SK-N-SH (cell line): ENCODE data around the gene IER3IP1. TPM values are rescaled to one million over a fixed set of nuclear protein-coding genes. Genes with fewer than 3 reads are reported as not detected.

Experiments
- CTCF ChIA-PET: fragments of 300-600, 350-600 bp; formaldehyde crosslinking; extraction: SDS; loops from one replicate; lab custom pipeline; 2021; lab: Yijun Ruan, JAX
- POLR2A ChIA-PET: fragments of 350-600 bp; sonication (Branson Sonifier 250); formaldehyde crosslinking; extraction: SDS; loops from one replicate; lab custom pipeline; 2020; ENCODE audit warnings: antibody characterized with exemption, inconsistent platforms; lab: Yijun Ruan, JAX
- DNase-seq: peaks from one replicate; pipeline ENCODE4 v3.0.0; 2012
- H2AFZ ChIP-seq: fragments of 200-600 bp; sonication (generic); 2 replicates; pipeline ENCODE4 v1.8.1; 2016; ENCODE audit warnings: antibody characterized with exemption, mild to moderate bottlenecking, low read depth
- H3F3A ChIP-seq: fragments of 200-600 bp; sonication (generic); replicated peaks from 2 replicates; pipeline ENCODE3; 2016; ENCODE audit warnings: antibody characterized with exemption, mild to moderate bottlenecking; ENCODE audit not compliant: insufficient read depth
- H3K27ac ChIP-seq, 2 experiments: fragments of 200-500 bp in 1 of 2; fragments of 200-600 bp in 1 of 2; sonication (Bioruptor generic) in 1 of 2; sonication (generic), shearing (Covaris generic) in 1 of 2; 2 replicates each; pipeline versions ENCODE4 v1.5.1 to v1.6.1; 2014 to 2016; ENCODE audit warnings: low read depth in 2 of 2, inconsistent platforms in 1 of 2, low read length in 1 of 2, mild to moderate bottlenecking in 1 of 2, mixed read lengths in 1 of 2
- H3K27me3 ChIP-seq: fragments of 200-600 bp; sonication (generic), shearing (Covaris generic); 2 replicates; pipeline ENCODE4 v1.6.1; 2016; ENCODE audit warnings: mixed run types; ENCODE audit not compliant: insufficient read depth
- H3K36me3 ChIP-seq, 2 experiments: fragments of 200-500 bp in 1 of 2; fragments of 200-600 bp in 1 of 2; sonication (Bioruptor generic) in 1 of 2; sonication (generic) in 1 of 2; replicated peaks in 1 of 2; 2 replicates each; pipeline versions ENCODE3 to v1.5.1; 2014 to 2016; ENCODE audit warnings: low read length in 1 of 2, mild to moderate bottlenecking in 1 of 2; ENCODE audit not compliant: insufficient read depth in 2 of 2, control insufficient read depth in 1 of 2
- H3K4me1 ChIP-seq, 2 experiments: fragments of 200-500 bp in 1 of 2; fragments of 200-600 bp in 1 of 2; sonication (Bioruptor generic) in 1 of 2; sonication (generic), shearing (Covaris generic) in 1 of 2; 2 replicates each; pipeline versions ENCODE4 v1.5.1 to v1.6.1; 2014 to 2016; ENCODE audit warnings: low read depth in 1 of 2, low read length in 1 of 2, mixed run types in 1 of 2; ENCODE audit not compliant: insufficient read depth in 2 of 2, control insufficient read depth in 1 of 2
- H3K4me2 ChIP-seq: fragments of 200-600 bp; sonication (generic), shearing (Covaris generic); 2 replicates; pipeline ENCODE4 v1.6.1; 2017; ENCODE audit warnings: mixed run types
- H3K4me3 ChIP-seq, 2 experiments: fragments of 200-500 bp in 1 of 2; fragments of 200-600 bp in 1 of 2; sonication (Bioruptor generic) in 1 of 2; sonication (generic), shearing (Covaris generic) in 1 of 2; 2 replicates each; pipeline versions ENCODE4 v1.5.1 to v1.8.1; 2014 to 2016; ENCODE audit warnings: low read depth in 2 of 2, inconsistent platforms in 1 of 2, low read length in 1 of 2, mild to moderate bottlenecking in 1 of 2, mixed read lengths in 1 of 2, moderate library complexity in 1 of 2
- H3K79me2 ChIP-seq: fragments of 200-600 bp; sonication (generic); 2 replicates; pipeline ENCODE4 v1.8.1; 2017; ENCODE audit warnings: mild to moderate bottlenecking; ENCODE audit not compliant: insufficient read depth
- H3K9ac ChIP-seq: fragments of 200-600 bp; sonication (generic); 2 replicates; pipeline ENCODE4 v1.6.1; 2017; ENCODE audit warnings: mixed run types
- H3K9me2 ChIP-seq: fragments of 200-600 bp; sonication (generic); 2 replicates; pipeline ENCODE4 v1.6.1; 2017; ENCODE audit warnings: mixed run types
- H3K9me3 ChIP-seq: fragments of 200-600 bp; sonication (generic); 2 replicates; pipeline ENCODE4 v1.6.1; 2017; ENCODE audit warnings: mixed run types, mild to moderate bottlenecking, moderate library complexity
- H4K20me1 ChIP-seq: fragments of 200-600 bp; sonication (generic); 2 replicates; pipeline ENCODE4 v1.6.1; 2017; ENCODE audit warnings: mild to moderate bottlenecking, mixed run types; ENCODE audit not compliant: insufficient read depth
- ELF1 ChIP-seq: IDR thresholded peaks from 2 replicates; pipeline ENCODE4 v1.4.0; 2012
- EP300 ChIP-seq, 2 experiments: IDR thresholded peaks; 2 replicates each; pipeline versions ENCODE4 v1.4.0 to v1.6.1; 2012; ENCODE audit warnings: borderline replicate concordance in 1 of 2, low read depth in 1 of 2, low read length in 1 of 2
- EZH2phosphoT487 ChIP-seq: fragments of 200-600 bp; sonication (generic); IDR thresholded peaks from 2 replicates; pipeline ENCODE4 v1.6.1; 2017; ENCODE audit warnings: low read depth, mixed run types, mild to moderate bottlenecking, antibody characterized with exemption, moderate library complexity, borderline replicate concordance
- FOSL2 ChIP-seq: IDR thresholded peaks from 2 replicates; pipeline ENCODE4 v1.4.0; 2012; ENCODE audit warnings: low read depth, mild to moderate bottlenecking, moderate library complexity, borderline replicate concordance
- FOXJ3 ChIP-seq: sonication (generic); formaldehyde crosslinking; IDR thresholded peaks from 2 replicates; pipeline ENCODE4 v1.5.1; 2020; ENCODE audit warnings: mild to moderate bottlenecking, missing genetic modification reagents
- FOXM1 ChIP-seq: IDR thresholded peaks from 2 replicates; pipeline ENCODE4 v1.4.0; 2012; ENCODE audit warnings: low read depth, mild to moderate bottlenecking
- GABPA ChIP-seq: IDR thresholded peaks from 2 replicates; pipeline ENCODE4 v1.4.0; 2012; ENCODE audit warnings: low read depth, mild to moderate bottlenecking
- MEF2A ChIP-seq: IDR thresholded peaks from 2 replicates; pipeline ENCODE4 v1.4.0; 2012; ENCODE audit warnings: low read depth, borderline replicate concordance
- MXI1 ChIP-seq: IDR thresholded peaks from 2 replicates; pipeline ENCODE4 v1.6.1; 2012; ENCODE audit warnings: mild to moderate bottlenecking, low read depth, low read length, improper control_type of control experiment
- NRF1 ChIP-seq: IDR thresholded peaks from 2 replicates; pipeline ENCODE4 v1.6.1; 2012; ENCODE audit warnings: low read depth, mild to moderate bottlenecking, low read length
- POLR2AphosphoS5 ChIP-seq: IDR thresholded peaks from 2 replicates; pipeline ENCODE4 v1.6.1; 2012; ENCODE audit warnings: low read depth, low read length
- RAD21 ChIP-seq: IDR thresholded peaks from 2 replicates; pipeline ENCODE4 v1.6.1; 2012; ENCODE audit warnings: mild to moderate bottlenecking, low read length
- RCOR1 ChIP-seq: fragments of 150-350 bp; IDR thresholded peaks from 2 replicates; pipeline ENCODE4 v1.6.1; 2017; ENCODE audit warnings: antibody characterized with exemption, low read length
- TCF12 ChIP-seq: IDR thresholded peaks from 2 replicates; pipeline ENCODE4 v1.4.0; 2012
- TEAD4 ChIP-seq: IDR thresholded peaks from 2 replicates; pipeline ENCODE4 v1.4.0; 2012; ENCODE audit warnings: mild to moderate bottlenecking, borderline replicate concordance; ENCODE audit not compliant: insufficient read depth
- WGBS: methylation state at CpG from one replicate; pipeline ENCODE4 v1.1.6; 2017; ENCODE audit warnings: low lambda C conversion rate; 5-methylcytosine and 5-hydroxymethylcytosine counted together
- polyA plus RNA-seq, 3 experiments: library from polyadenylated mRNA; depleted of rRNA; stranded (reverse); fragments of >200 nt; gene quantifications; 2 replicates each; pipeline ENCODE4 v1.2.3, GENCODE V29; 2012
- TF ChIP-seq, protein P1 (sequence below): fragments of 150-350 bp; IDR thresholded peaks from 2 replicates; pipeline ENCODE4 v1.6.1; 2017; ENCODE audit warnings: antibody characterized with exemption, low read length, low read depth, borderline replicate concordance
- TF ChIP-seq, protein P2 (sequence below): IDR thresholded peaks from 2 replicates; pipeline ENCODE4; 2012
- TF ChIP-seq, protein P3 (sequence below): IDR thresholded peaks from 2 replicates; pipeline ENCODE4 v1.4.0; 2012; ENCODE audit warnings: low read depth, borderline replicate concordance

Gene IER3IP1
- polyA plus RNA-seq, 1 of the 3 experiments (the other 2 are of a cell fraction), result 13.7 TPM

DNA sequence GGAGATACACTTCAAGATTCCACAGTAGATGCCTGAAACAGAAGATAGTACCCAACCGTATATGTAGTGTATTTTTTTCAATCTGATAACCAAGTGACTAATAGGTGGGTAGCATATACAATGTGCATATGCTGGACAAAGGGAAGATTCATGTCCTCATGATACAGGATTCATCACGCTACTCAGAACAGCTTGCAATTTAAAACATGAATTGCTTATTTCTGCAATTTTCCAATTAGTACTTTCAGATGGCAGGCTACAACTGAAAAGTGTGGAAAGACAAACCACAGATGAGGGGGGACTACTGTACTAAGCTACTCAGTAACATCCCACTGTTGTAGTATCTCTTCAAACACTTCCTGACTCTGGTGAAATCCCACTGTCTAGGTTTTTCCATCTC is 3.7 kb downstream of the IER3IP1 start:
- no peaks in the 10 kb centered on the region for H3K9me2 ChIP-seq
- peaks cover 5% of the 10 kb centered on the region for H3F3A ChIP-seq
- no peaks in the 10 kb centered on the region for H3K27me3 ChIP-seq
- no peak overlapping the region for H3K9ac ChIP-seq
- H4K20me1 ChIP-seq, result peaks cover 27% of the 10 kb centered on the region
- TF ChIP-seq TCF12 (no peak), TEAD4 (no peak), POLR2AphosphoS5 (no peak), MXI1 (no peak), MEF2A (no peak), FOXM1 (no peak), ELF1 (no peak), RCOR1 (no peak), RAD21 (no peak), FOSL2 (no peak), NRF1 (no peak), EP300 (IDR thresholded peaks at IDR 0.05; ENCODE audit: borderline replicate concordance in 1 of 2, low read depth in 1 of 2, low read length in 1 of 2) (no peak), FOXJ3 (no peak), EZH2phosphoT487 (no peak), GABPA (no peak)
- TF ChIP-seq, protein P1, sequence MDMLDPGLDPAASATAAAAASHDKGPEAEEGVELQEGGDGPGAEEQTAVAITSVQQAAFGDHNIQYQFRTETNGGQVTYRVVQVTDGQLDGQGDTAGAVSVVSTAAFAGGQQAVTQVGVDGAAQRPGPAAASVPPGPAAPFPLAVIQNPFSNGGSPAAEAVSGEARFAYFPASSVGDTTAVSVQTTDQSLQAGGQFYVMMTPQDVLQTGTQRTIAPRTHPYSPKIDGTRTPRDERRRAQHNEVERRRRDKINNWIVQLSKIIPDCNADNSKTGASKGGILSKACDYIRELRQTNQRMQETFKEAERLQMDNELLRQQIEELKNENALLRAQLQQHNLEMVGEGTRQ, result no peak
- TF ChIP-seq, protein P2, sequence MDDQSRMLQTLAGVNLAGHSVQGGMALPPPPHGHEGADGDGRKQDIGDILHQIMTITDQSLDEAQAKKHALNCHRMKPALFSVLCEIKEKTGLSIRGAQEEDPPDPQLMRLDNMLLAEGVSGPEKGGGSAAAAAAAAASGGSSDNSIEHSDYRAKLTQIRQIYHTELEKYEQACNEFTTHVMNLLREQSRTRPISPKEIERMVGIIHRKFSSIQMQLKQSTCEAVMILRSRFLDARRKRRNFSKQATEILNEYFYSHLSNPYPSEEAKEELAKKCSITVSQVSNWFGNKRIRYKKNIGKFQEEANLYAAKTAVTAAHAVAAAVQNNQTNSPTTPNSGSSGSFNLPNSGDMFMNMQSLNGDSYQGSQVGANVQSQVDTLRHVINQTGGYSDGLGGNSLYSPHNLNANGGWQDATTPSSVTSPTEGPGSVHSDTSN, result no peak
- TF ChIP-seq, protein P3, sequence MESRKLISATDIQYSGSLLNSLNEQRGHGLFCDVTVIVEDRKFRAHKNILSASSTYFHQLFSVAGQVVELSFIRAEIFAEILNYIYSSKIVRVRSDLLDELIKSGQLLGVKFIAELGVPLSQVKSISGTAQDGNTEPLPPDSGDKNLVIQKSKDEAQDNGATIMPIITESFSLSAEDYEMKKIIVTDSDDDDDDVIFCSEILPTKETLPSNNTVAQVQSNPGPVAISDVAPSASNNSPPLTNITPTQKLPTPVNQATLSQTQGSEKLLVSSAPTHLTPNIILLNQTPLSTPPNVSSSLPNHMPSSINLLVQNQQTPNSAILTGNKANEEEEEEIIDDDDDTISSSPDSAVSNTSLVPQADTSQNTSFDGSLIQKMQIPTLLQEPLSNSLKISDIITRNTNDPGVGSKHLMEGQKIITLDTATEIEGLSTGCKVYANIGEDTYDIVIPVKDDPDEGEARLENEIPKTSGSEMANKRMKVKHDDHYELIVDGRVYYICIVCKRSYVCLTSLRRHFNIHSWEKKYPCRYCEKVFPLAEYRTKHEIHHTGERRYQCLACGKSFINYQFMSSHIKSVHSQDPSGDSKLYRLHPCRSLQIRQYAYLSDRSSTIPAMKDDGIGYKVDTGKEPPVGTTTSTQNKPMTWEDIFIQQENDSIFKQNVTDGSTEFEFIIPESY, result no peak
- peaks cover 87% of the 10 kb centered on the region for H3K79me2 ChIP-seq
- H3K4me1 ChIP-seq, result peaks cover 0 to 4% of the 10 kb centered on the region in 2 experiments; a peak in 2 of 4 replicates
- ChIA-PET POLR2A (no interaction called here), CTCF (interaction anchor here (0.5 to 1.1 kb wide), 2 partner anchors 43 to 61 kb away, joined by 3 to 5 read pairs; no protein-coding TSS in a partner anchor)
- H3K36me3 ChIP-seq, result peaks cover 0 to 24% of the 10 kb centered on the region in 2 experiments
- H3K4me3 ChIP-seq, result no peak overlapping the region
- H3K27ac ChIP-seq, result no peak overlapping the region
- no peak for DNase-seq
- no peaks in the 10 kb centered on the region for H3K9me3 ChIP-seq
- WGBS, result 90% methylated on average over 2 of the region's 2 CpGs
- H2AFZ ChIP-seq, result no peak overlapping the region
- H3K4me2 ChIP-seq, result no peak overlapping the region
